HUES6 (cell line): ENCODE data around the gene DCLK2.
"Not testable (repeated sequence)": the region's sequence is repeated elsewhere in the genome, so short reads cannot be mapped to it uniquely, and the experiment has no call there.

ENCODE experiments used
- H3K27ac ChIP-seq: 2 replicates; pipeline ENCODE4 v1.7.0; 2013; ENCODE audit warnings: low read depth, mild to moderate bottlenecking, low read length, inconsistent platforms
- H3K27me3 ChIP-seq: 2 replicates; pipeline ENCODE4 v1.6.1; 2013; ENCODE audit warnings: low read length; ENCODE audit not compliant: control insufficient read depth, insufficient read depth
- H3K36me3 ChIP-seq: 2 replicates; pipeline ENCODE4 v1.6.1; 2013; ENCODE audit warnings: low read length; ENCODE audit not compliant: control insufficient read depth, insufficient read depth
- H3K4me1 ChIP-seq: 2 replicates; pipeline ENCODE4 v1.6.1; 2013; ENCODE audit warnings: low read length; ENCODE audit not compliant: control insufficient read depth, insufficient read depth
- H3K4me3 ChIP-seq: 2 replicates; pipeline ENCODE4 v1.5.1; 2013; ENCODE audit warnings: low read depth, low read length
- H3K9ac ChIP-seq: one replicate; pipeline ENCODE4 v1.6.1; 2013; ENCODE audit warnings: mild to moderate bottlenecking, low read length
- H3K9me3 ChIP-seq: 2 replicates; pipeline ENCODE4 v1.6.1; 2013; ENCODE audit warnings: low read depth, low read length; ENCODE audit not compliant: control insufficient read depth, insufficient read depth

DCLK2 gene

GRCh38 chr4:150173432-150173861 lies 95.2 kb downstream of the DCLK2 start:
- Histone ChIP-seq H3K9me3 (no peaks in the 10 kb centered on the region), H3K36me3 (no peaks in the 10 kb centered on the region), H3K4me1 (no peaks in the 10 kb centered on the region), H3K9ac (no peak overlapping the region), H3K27ac (no peak overlapping the region), H3K4me3 (no peak overlapping the region), H3K27me3 (no peaks in the 10 kb centered on the region)

GRCh38 chr4:150173982-150174398 lies 95.7 kb downstream of the DCLK2 start:
- Histone ChIP-seq H3K27ac (no peak overlapping the region), H3K9ac (no peak overlapping the region), H3K9me3 (no peaks in the 10 kb centered on the region), H3K4me3 (no peak overlapping the region), H3K36me3 (no peaks in the 10 kb centered on the region), H3K4me1 (no peaks in the 10 kb centered on the region), H3K27me3 (no peaks in the 10 kb centered on the region)

- no peaks in the 10 kb centered on the region for H3K4me1 ChIP-seq
- H3K36me3 ChIP-seq = no peaks in the 10 kb centered on the region
- no peak overlapping the region for H3K9ac ChIP-seq
- H3K27ac ChIP-seq = no peak overlapping the region
- no peaks in the 10 kb centered on the region for H3K9me3 ChIP-seq
- H3K27me3 ChIP-seq = no peaks in the 10 kb centered on the region
- no peak overlapping the region for H3K4me3 ChIP-seq
Observed at GRCh38 chr4:150176547-150176946, 98.3 kb downstream of the DCLK2 start.

GRCh38 chr4:150178161-150178560 lies 99.9 kb downstream of the DCLK2 start:
- Histone ChIP-seq H3K4me3 (no peak overlapping the region), H3K9me3 (no peaks in the 10 kb centered on the region)

GRCh38 chr4:150181536-150181935 lies 103.3 kb downstream of the DCLK2 start:
- Histone ChIP-seq H3K36me3 (no peaks in the 10 kb centered on the region), H3K27ac (no peak overlapping the region), H3K4me3 (no peak overlapping the region), H3K27me3 (no peaks in the 10 kb centered on the region), H3K9ac (no peak overlapping the region), H3K4me1 (no peaks in the 10 kb centered on the region), H3K9me3 (no peaks in the 10 kb centered on the region)

More at GRCh38 chr4:150178161-150178560, 99.9 kb downstream of the DCLK2 start:
- Histone ChIP-seq H3K9ac (no peak overlapping the region), H3K27me3 (no peaks in the 10 kb centered on the region), H3K27ac (no peak overlapping the region), H3K36me3 (no peaks in the 10 kb centered on the region), H3K4me1 (no peaks in the 10 kb centered on the region)

- Histone ChIP-seq H3K27ac (no peak overlapping the region), H3K4me3 (no peak overlapping the region), H3K9me3 (no peaks in the 10 kb centered on the region), H3K36me3 (no peaks in the 10 kb centered on the region), H3K27me3 (no peaks in the 10 kb centered on the region), H3K9ac (no peak overlapping the region), H3K4me1 (no peaks in the 10 kb centered on the region)
Observed at GRCh38 chr4:150182794-150183193, 104.5 kb downstream of the DCLK2 start.

- not testable (repeated sequence) for H3K36me3 ChIP-seq, H3K9ac ChIP-seq, H3K4me1 ChIP-seq, H3K27me3 ChIP-seq, H3K4me3 ChIP-seq, H3K27ac ChIP-seq, H3K9me3 ChIP-seq
Observed at GRCh38 chr4:150185033-150185432, 106.8 kb downstream of the DCLK2 start.

GRCh38 chr4:150192986-150193385 lies 114.7 kb downstream of the DCLK2 start:
- Histone ChIP-seq H3K36me3 (no peaks in the 10 kb centered on the region), H3K9me3 (no peaks in the 10 kb centered on the region), H3K9ac (no peak overlapping the region), H3K27ac (no peak overlapping the region), H3K4me3 (no peak overlapping the region), H3K27me3 (no peaks in the 10 kb centered on the region), H3K4me1 (no peaks in the 10 kb centered on the region; the same call in 1 of the 2 replicates)

- H3K4me3 ChIP-seq, H3K36me3 ChIP-seq, H3K4me1 ChIP-seq, H3K9ac ChIP-seq, H3K27me3 ChIP-seq, H3K27ac ChIP-seq, H3K9me3 ChIP-seq: not testable (repeated sequence)
Observed at GRCh38 chr4:150197256-150197655, 119.0 kb downstream of the DCLK2 start.

- Histone ChIP-seq H3K27me3 (no peaks in the 10 kb centered on the region), H3K9me3 (no peaks in the 10 kb centered on the region), H3K4me3 (no peak overlapping the region), H3K4me1 (no peaks in the 10 kb centered on the region; the same call in 1 of the 2 replicates), H3K27ac (no peak overlapping the region), H3K9ac (no peak overlapping the region), H3K36me3 (no peaks in the 10 kb centered on the region)
Observed at GRCh38 chr4:150199056-150199455, 120.8 kb downstream of the DCLK2 start.

GRCh38 chr4:150205016-150205415 lies 126.8 kb downstream of the DCLK2 start:
- Histone ChIP-seq H3K4me1 (no peaks in the 10 kb centered on the region; the same call in 1 of the 2 replicates), H3K9ac (no peak overlapping the region), H3K27me3 (no peaks in the 10 kb centered on the region), H3K36me3 (no peaks in the 10 kb centered on the region), H3K27ac (no peak overlapping the region), H3K9me3 (no peaks in the 10 kb centered on the region), H3K4me3 (no peak overlapping the region)

GRCh38 chr4:150206265-150206664 lies 128.0 kb downstream of the DCLK2 start:
- Histone ChIP-seq H3K4me3 (no peak overlapping the region), H3K36me3 (no peaks in the 10 kb centered on the region), H3K27ac (no peak overlapping the region), H3K9me3 (no peaks in the 10 kb centered on the region), H3K4me1 (no peaks in the 10 kb centered on the region; the same call in 1 of the 2 replicates), H3K9ac (no peak overlapping the region), H3K27me3 (no peaks in the 10 kb centered on the region)
